Measurements from ENCODE around the gene SNHG17. TPM values are rescaled to one million over a fixed set of nuclear protein-coding genes. Genes with fewer than 3 reads are reported as not detected.

The SNHG17 gene
- 32.9 TPM for polyA plus RNA-seq (2013, experiment 1 of 2)
- 35.4 TPM for polyA plus RNA-seq (2013, experiment 2 of 2)

DNA sequence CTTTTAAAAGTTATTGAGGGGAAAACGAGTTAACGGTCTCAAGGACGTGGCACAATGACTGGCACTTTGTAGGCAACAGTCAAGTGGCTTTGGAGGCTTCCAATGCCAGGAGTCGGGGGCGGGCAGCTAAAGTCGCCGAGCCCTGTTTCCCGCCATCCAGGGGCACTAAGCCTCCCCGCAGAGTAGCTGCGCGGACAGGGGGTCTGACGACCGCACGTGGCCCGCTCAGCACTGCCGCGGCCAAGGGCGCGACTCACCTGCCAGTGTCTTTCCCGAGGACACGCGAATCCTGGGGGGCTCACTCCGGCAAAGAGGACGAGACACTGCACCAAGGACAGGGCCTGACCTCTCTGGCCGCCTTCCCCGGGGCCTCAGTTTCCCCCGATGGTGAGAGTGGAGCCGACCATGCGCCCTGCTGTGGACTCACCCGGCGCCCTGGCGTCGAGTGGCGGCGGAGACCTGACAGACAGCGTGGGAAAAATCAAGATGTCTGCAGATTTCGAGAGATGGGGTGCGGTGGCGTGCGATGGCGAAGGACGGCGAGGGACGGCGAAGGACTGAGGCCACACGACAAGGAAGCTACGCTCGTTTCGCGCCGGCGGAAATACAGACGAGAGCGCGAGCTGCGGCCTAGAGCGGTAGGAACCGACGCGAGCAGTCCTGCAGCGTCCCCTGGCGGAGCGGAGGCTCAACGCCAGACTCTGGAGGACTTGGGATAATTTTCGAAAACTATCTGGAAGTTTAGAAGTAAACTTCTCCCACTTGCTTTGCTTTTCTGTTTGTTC lies at the start of gene SNHG17:
TSS of gene SNHG17 (minus strand) at position 559 of the 785 bp plus-strand sequence.
- H3K14ac ChIP-seq (ENCODE audit: low read length): peak within 1 kb of the TSS; percentile 48
- DNase-seq (ENCODE audit: low spot score): peak; percentile 92

DNA sequence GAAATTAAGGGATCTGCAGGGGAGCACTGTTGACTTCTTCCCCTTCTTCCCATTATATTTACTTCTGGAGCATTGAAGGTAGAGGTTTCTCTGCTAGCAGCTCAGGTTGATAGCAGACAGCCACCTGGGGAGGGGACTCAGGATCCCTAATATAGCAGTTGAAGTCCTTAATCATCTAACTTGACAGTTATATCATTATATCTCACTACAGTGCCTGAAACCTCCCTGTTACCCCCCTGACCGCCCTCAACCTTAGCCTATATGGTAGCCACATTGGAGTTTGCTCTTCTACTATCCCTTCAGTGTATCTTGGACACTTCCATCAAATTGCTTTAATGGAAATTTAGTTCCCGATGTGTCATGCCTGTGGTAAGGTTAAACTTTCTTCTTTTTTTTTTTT lies 44.5 kb upstream of the SNHG17 start:
- no peaks in the 10 kb centered on the region for H3K27me3 ChIP-seq (ENCODE audit: control insufficient read depth in 3 of 3, insufficient read depth in 3 of 3, low read depth in 1 of 3, low read length in 3 of 3)
- peaks cover 3 to 21% of the 10 kb centered on the region in 2 donors for H3K36me3 ChIP-seq (replicated peaks in 1 of 2; ENCODE audit: control insufficient read depth in 2 of 2, insufficient read depth in 2 of 2, low read length in 2 of 2)
- H3K4me2 ChIP-seq (ENCODE audit: insufficient read depth, low read length, poor library complexity, severe bottlenecking): no peak overlapping the region
- H3K18ac ChIP-seq (ENCODE audit: low read length): no peak overlapping the region
- H3K9me3 ChIP-seq (replicated peaks in 1 of 2; ENCODE audit: control insufficient read depth in 2 of 2, insufficient read depth in 1 of 2, low read depth in 1 of 2, low read length in 2 of 2): no peaks in the 10 kb centered on the region
- H3K14ac ChIP-seq (ENCODE audit: low read length): no peak overlapping the region
- H3K27ac ChIP-seq (replicated peaks; ENCODE audit: low read length): no peak overlapping the region
- H3K4ac ChIP-seq (ENCODE audit: low read length): no peak overlapping the region
- H2BK15ac ChIP-seq (ENCODE audit: low read length): no peak overlapping the region
- H2BK5ac ChIP-seq (ENCODE audit: low read length): no peak overlapping the region
- peaks cover 3% of the 10 kb centered on the region for H3K79me1 ChIP-seq (ENCODE audit: low read depth, low read length)
- no peak for DNase-seq (ENCODE audit: low spot score)
- H2BK12ac ChIP-seq (ENCODE audit: low read length): no peak overlapping the region
- no peak overlapping the region for H2BK120ac ChIP-seq (ENCODE audit: low read depth, low read length)
- H4K91ac ChIP-seq (ENCODE audit: low read depth, low read length, poor library complexity): no peak overlapping the region
- H3K4me3 ChIP-seq (ENCODE audit: low read length in 2 of 2): no peak overlapping the region
- H3K4me1 ChIP-seq (ENCODE audit: control insufficient read depth in 2 of 2, insufficient read depth in 1 of 2, low read depth in 1 of 2, low read length in 2 of 2): no peaks in the 10 kb centered on the region
- no CpG with 5 or more reads among the region's 2 CpGs for WGBS, 2 donors (ENCODE audit: extremely low coverage in 2 of 2, insufficient read length in 2 of 2, insufficient replicate concordance in 1 of 2)
- H3K9ac ChIP-seq (ENCODE audit: low read depth, low read length, poor library complexity): no peak overlapping the region
- no peak overlapping the region for H3K23ac ChIP-seq (ENCODE audit: low read depth, low read length, poor library complexity)
- H2AK5ac ChIP-seq (ENCODE audit: low read depth, low read length): no peak overlapping the region
- H2AFZ ChIP-seq (ENCODE audit: low read length): no peak overlapping the region
- H4K8ac ChIP-seq (ENCODE audit: low read depth, low read length): no peak overlapping the region

More for the DNA sequence above, at the start of gene SNHG17:
- Histone ChIP-seq H2AK5ac (ENCODE audit: low read depth, low read length) (peak within 1 kb of the TSS; percentile 67), H2BK15ac (ENCODE audit: low read length) (no peak within 1 kb of the TSS), H3K9ac (ENCODE audit: low read depth, low read length, poor library complexity) (peak within 1 kb of the TSS; percentile 96), H3K36me3 (replicated peaks in 1 of 2; ENCODE audit: control insufficient read depth in 2 of 2, insufficient read depth in 2 of 2, low read length in 2 of 2) (peaks cover 28 to 44% of the 10 kb centered on the region in 2 donors), H3K27me3 (ENCODE audit: control insufficient read depth in 3 of 3, insufficient read depth in 3 of 3, low read depth in 1 of 3, low read length in 3 of 3) (no peaks in the 10 kb centered on the region), H3K4me2 (ENCODE audit: insufficient read depth, low read length, poor library complexity, severe bottlenecking) (peak within 1 kb of the TSS; percentile 95), H3K9me3 (replicated peaks in 1 of 2; ENCODE audit: control insufficient read depth in 2 of 2, insufficient read depth in 1 of 2, low read depth in 1 of 2, low read length in 2 of 2) (peaks cover 0 to 14% of the 10 kb centered on the region in 2 donors), H3K4me3 (ENCODE audit: low read length in 2 of 2) (peak within 1 kb of the TSS; percentile 77 to 93), H4K91ac (ENCODE audit: low read depth, low read length, poor library complexity) (peak within 1 kb of the TSS; percentile 90), H3K18ac (ENCODE audit: low read length) (peak within 1 kb of the TSS; percentile 90), H3K23ac (ENCODE audit: low read depth, low read length, poor library complexity) (peak within 1 kb of the TSS; percentile 97), H2BK120ac (ENCODE audit: low read depth, low read length) (no peak within 1 kb of the TSS), H3K79me1 (ENCODE audit: low read depth, low read length) (peaks cover 14% of the 10 kb centered on the region), H2BK5ac (ENCODE audit: low read length) (peak within 1 kb of the TSS; percentile 89), H2AFZ (ENCODE audit: low read length) (peak within 1 kb of the TSS; percentile 89), H3K4me1 (ENCODE audit: control insufficient read depth in 2 of 2, insufficient read depth in 1 of 2, low read depth in 1 of 2, low read length in 2 of 2) (peaks cover 10% of the 10 kb centered on the region in 2 donors), H3K27ac (replicated peaks; ENCODE audit: low read length) (peak within 1 kb of the TSS; percentile 74), H4K8ac (ENCODE audit: low read depth, low read length) (peak within 1 kb of the TSS; percentile 53), H2BK12ac (ENCODE audit: low read length) (peak within 1 kb of the TSS; percentile 64), H3K4ac (ENCODE audit: low read length) (no peak within 1 kb of the TSS)
- no CpG with 5 or more reads among the region's 65 CpGs for WGBS, 2 donors (ENCODE audit: extremely low coverage in 2 of 2, insufficient read length in 2 of 2, insufficient replicate concordance in 1 of 2)

DNA sequence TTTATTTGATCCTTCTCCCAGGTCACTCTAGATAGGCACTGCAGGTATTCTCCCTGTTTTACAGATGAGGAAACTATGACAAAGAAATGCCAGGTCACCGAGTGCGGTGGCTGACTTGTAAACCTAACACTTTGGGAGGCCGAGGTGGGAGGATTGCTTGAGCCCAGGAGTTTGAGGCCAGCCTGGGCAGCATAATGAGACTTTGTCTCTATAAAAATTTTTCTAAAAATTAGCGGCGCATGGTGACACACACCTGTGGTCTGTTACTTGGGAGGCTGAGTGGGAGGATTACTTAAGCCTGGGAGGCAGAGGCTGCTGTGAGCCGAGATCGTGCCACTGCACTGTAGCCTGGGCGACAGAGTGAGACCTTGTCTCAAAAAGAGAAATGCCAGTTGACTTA lies 42.6 kb upstream of the SNHG17 start:
- no peak overlapping the region for H4K8ac ChIP-seq (ENCODE audit: low read depth, low read length)
- no peak overlapping the region for H3K4ac ChIP-seq (ENCODE audit: low read length)
- no peak overlapping the region for H3K4me2 ChIP-seq (ENCODE audit: insufficient read depth, low read length, poor library complexity, severe bottlenecking)
- H3K18ac ChIP-seq (ENCODE audit: low read length): no peak overlapping the region
- H3K9me3 ChIP-seq (replicated peaks in 1 of 2; ENCODE audit: control insufficient read depth in 2 of 2, insufficient read depth in 1 of 2, low read depth in 1 of 2, low read length in 2 of 2): no peaks in the 10 kb centered on the region
- no peak overlapping the region for H2BK15ac ChIP-seq (ENCODE audit: low read length)
- H3K27me3 ChIP-seq (ENCODE audit: control insufficient read depth in 3 of 3, insufficient read depth in 3 of 3, low read depth in 1 of 3, low read length in 3 of 3): no peaks in the 10 kb centered on the region
- DNase-seq (ENCODE audit: low spot score): no peak
- WGBS, 2 donors (ENCODE audit: extremely low coverage in 2 of 2, insufficient read length in 2 of 2, insufficient replicate concordance in 1 of 2): no CpG with 5 or more reads among the region's 8 CpGs
- peaks cover 0 to 14% of the 10 kb centered on the region in 2 donors for H3K36me3 ChIP-seq (replicated peaks in 1 of 2; ENCODE audit: control insufficient read depth in 2 of 2, insufficient read depth in 2 of 2, low read length in 2 of 2)
- H3K4me3 ChIP-seq (ENCODE audit: low read length in 2 of 2): no peak overlapping the region
- H2BK120ac ChIP-seq (ENCODE audit: low read depth, low read length): no peak overlapping the region
- no peak overlapping the region for H4K91ac ChIP-seq (ENCODE audit: low read depth, low read length, poor library complexity)
- no peak overlapping the region for H3K23ac ChIP-seq (ENCODE audit: low read depth, low read length, poor library complexity)
- peaks cover 5 to 7% of the 10 kb centered on the region in 2 donors for H3K4me1 ChIP-seq (ENCODE audit: control insufficient read depth in 2 of 2, insufficient read depth in 1 of 2, low read depth in 1 of 2, low read length in 2 of 2)
- no peak overlapping the region for H2BK12ac ChIP-seq (ENCODE audit: low read length)
- H2AFZ ChIP-seq (ENCODE audit: low read length): no peak overlapping the region
- peaks cover 2% of the 10 kb centered on the region for H3K79me1 ChIP-seq (ENCODE audit: low read depth, low read length)
- no peak overlapping the region for H3K27ac ChIP-seq (replicated peaks; ENCODE audit: low read length)
- no peak overlapping the region for H3K14ac ChIP-seq (ENCODE audit: low read length)
- no peak overlapping the region for H2BK5ac ChIP-seq (ENCODE audit: low read length)
- no peak overlapping the region for H3K9ac ChIP-seq (ENCODE audit: low read depth, low read length, poor library complexity)
- no peak overlapping the region for H2AK5ac ChIP-seq (ENCODE audit: low read depth, low read length)

DNA sequence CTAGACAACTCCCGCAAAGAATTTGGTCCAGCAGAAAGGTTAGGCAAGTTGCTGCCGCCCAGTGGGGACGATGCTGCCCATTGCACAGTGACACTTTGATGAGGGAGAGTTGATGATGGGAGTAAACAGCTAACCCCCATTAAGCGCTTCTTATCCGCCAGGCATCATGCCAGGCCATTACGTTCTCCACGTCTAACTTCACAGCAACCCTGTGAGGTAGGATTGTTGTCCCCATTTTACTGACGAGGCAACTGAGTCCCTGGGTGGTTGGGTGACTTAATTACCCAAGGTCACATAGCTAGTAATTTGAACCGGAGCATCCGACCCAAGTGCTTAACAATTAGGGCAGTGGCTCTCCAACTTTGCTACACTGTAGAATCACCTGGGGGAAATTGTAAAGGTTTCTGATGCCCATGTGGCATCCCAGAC lies 38.3 kb upstream of the SNHG17 start:
- no peak for DNase-seq (ENCODE audit: low spot score)
- H3K18ac ChIP-seq (ENCODE audit: low read length): no peak overlapping the region

More for the DNA sequence above, 38.3 kb upstream of the SNHG17 start:
- no peak overlapping the region for H3K4ac ChIP-seq (ENCODE audit: low read length)
- no peak overlapping the region for H2BK120ac ChIP-seq (ENCODE audit: low read depth, low read length)
- peaks cover 5 to 14% of the 10 kb centered on the region in 2 donors for H3K4me1 ChIP-seq (ENCODE audit: control insufficient read depth in 2 of 2, insufficient read depth in 1 of 2, low read depth in 1 of 2, low read length in 2 of 2)
- H2BK15ac ChIP-seq (ENCODE audit: low read length): no peak overlapping the region
- peaks cover 0 to 9% (median 0%) of the 10 kb centered on the region in 3 experiments for H3K27me3 ChIP-seq (ENCODE audit: control insufficient read depth in 3 of 3, insufficient read depth in 3 of 3, low read depth in 1 of 3, low read length in 3 of 3)
- H4K8ac ChIP-seq (ENCODE audit: low read depth, low read length): no peak overlapping the region
- H2AK5ac ChIP-seq (ENCODE audit: low read depth, low read length): no peak overlapping the region
- peak overlapping the region; percentile 55 to 92 for H3K4me3 ChIP-seq (ENCODE audit: low read length in 2 of 2)
- H2BK12ac ChIP-seq (ENCODE audit: low read length): no peak overlapping the region
- H3K4me2 ChIP-seq (ENCODE audit: insufficient read depth, low read length, poor library complexity, severe bottlenecking): peak overlapping the region; percentile 71
- no peak overlapping the region for H4K91ac ChIP-seq (ENCODE audit: low read depth, low read length, poor library complexity)
- no peak overlapping the region for H3K27ac ChIP-seq (replicated peaks; ENCODE audit: low read length)
- H2AFZ ChIP-seq (ENCODE audit: low read length): peak overlapping the region; percentile 83
- H3K36me3 ChIP-seq (replicated peaks in 1 of 2; ENCODE audit: control insufficient read depth in 2 of 2, insufficient read depth in 2 of 2, low read length in 2 of 2): peaks cover 0 to 11% of the 10 kb centered on the region in 2 donors
- WGBS, 2 donors (ENCODE audit: extremely low coverage in 2 of 2, insufficient read length in 2 of 2, insufficient replicate concordance in 1 of 2): no CpG with 5 or more reads among the region's 10 CpGs
- no peaks in the 10 kb centered on the region for H3K9me3 ChIP-seq (replicated peaks in 1 of 2; ENCODE audit: control insufficient read depth in 2 of 2, insufficient read depth in 1 of 2, low read depth in 1 of 2, low read length in 2 of 2)
- H3K14ac ChIP-seq (ENCODE audit: low read length): no peak overlapping the region
- H3K23ac ChIP-seq (ENCODE audit: low read depth, low read length, poor library complexity): peak overlapping the region; percentile 95
- peak overlapping the region; percentile 26 for H3K9ac ChIP-seq (ENCODE audit: low read depth, low read length, poor library complexity)
- H3K79me1 ChIP-seq (ENCODE audit: low read depth, low read length): peaks cover 2% of the 10 kb centered on the region
- H2BK5ac ChIP-seq (ENCODE audit: low read length): no peak overlapping the region

Measured in neuronal stem cell (in vitro differentiated cells).